Left renal pelvis (tissue), 4 donors: ENCODE measurements around the gene STX2. TPM values are rescaled to one million over a fixed set of nuclear protein-coding genes. Genes with fewer than 3 reads are reported as not detected.
A peak's percentile ranks its signal among the peaks of the same experiment; 100 is the strongest.
"Not testable (repeated sequence)": the region's sequence is repeated elsewhere in the genome, so short reads cannot be mapped to it uniquely, and the experiment has no call there.

Experiments
- DNase-seq, 4 donors: peaks; one replicate each; pipeline ENCODE4 v3.0.0-alpha.2; 2013; ENCODE audit warnings: low read depth in 4 of 4, low spot score in 3 of 4
- polyA plus RNA-seq, 4 donors: library from polyadenylated mRNA; unstranded; fragments of 120-200 nt; gene quantifications; one replicate each; pipeline ENCODE4 v1.2.1, GENCODE V29; 2013; ENCODE audit not compliant: insufficient read length in 4 of 4

Gene STX2
- polyA plus RNA-seq = 10 to 100 TPM; 24.7 to 32.0 (median 26.9) TPM

DNA sequence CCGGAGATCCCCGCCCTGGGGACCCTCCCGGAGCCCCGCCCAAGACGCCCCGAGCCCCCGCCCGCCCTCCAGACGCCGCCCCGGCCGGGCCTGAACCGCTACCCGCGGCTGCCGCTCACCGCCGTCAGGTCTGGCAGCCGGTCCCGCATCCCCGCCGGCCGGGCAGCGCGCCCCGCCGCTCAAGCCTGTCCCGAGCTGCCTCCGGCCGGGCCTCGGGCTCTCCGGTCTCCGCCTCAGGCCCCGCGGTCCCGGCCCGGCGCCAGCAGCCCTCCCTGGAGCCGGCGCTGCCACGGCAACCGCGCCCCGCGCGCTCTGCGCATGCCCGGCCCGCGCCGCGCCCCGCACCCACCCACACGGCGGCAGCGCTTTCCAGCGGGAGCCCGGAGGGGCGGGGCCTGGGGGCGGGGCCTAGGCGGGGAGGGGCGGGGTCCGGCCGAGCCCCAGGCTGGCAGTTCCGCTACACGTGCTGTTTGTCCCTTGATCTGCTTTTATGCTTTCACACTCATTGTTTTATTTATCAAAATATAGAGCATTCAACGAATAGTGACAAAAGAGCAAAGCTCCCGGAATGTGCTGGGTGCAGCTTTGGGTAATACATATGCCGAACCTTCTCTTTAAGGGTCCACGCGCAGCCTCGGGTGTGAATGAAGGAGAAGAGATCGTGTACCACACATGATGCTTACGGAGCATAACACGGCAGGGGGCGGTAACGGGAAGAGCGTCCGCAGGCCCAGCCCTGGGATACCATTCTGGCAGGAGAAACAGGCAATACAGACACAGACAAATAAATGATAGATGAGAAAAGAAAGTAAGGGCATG is at the start of gene STX2:
Gene STX2 (minus strand): TSS at position 300 of the 819 bp plus-strand sequence. CDS start 151 bp downstream, at position 149.
- peak in 3 of 4 donors; percentile 59 to 70 (median 66) for DNase-seq

DNA sequence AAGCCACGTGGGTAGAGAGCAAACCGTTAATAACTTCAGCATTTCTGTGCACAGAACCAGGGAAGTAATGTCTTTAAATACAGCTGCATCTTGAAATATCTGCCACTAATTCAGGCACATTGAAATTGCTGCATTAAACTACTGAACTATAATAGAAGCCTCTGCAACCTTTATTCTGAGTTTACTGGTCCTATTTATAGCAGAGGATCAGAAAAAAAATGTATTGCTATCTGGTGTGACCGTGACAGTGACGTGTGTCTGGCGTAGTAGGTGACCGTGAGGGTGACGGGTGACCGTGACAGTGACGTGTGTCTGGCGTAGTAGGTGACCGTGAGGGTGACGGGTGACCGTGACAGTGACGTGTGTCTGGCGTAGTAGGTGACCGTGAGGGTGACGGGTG is 48.1 kb upstream of the STX2 start:
- DNase-seq = not testable (repeated sequence)

DNA sequence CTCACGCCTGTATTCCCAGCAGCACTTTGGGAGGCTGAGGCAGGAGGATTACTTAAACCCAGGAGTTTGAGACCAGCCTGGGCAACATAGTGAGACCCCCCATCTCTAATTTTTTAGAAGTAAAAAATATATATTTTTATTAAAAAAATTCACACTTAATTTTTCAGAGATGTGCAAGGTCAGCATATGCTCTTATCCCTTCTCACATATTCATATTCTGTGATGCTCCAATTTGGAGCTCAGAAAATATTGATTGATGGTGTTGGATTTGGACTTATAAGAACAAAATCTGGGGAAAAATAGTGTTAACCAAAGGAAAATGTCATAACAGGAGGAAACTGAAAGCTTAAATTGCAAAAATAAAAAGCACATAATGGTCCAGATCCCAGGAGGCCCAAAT is 42.5 kb upstream of the STX2 start:
- DNase-seq = no peak

DNA sequence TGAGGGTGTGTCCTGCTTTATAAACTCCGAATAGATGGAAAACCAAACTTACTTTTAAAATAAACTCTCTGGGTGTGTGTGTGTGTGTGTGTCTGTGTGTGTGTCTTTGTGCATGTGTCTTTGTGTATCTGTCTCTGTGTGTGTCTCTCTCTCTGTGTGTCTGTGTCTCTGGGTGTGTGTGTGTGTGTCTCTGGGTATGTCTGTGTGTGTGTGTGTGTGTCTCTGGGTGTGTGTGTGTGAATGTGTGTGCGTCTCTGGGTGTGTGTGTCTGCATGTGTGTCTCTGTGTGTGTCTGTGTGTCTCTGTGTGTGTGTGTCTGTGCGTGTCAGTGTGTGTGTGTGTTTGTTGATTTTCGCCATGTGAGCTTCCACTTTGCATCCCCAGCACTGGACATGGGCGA is 42.0 kb upstream of the STX2 start:
- no peak for DNase-seq

DNA sequence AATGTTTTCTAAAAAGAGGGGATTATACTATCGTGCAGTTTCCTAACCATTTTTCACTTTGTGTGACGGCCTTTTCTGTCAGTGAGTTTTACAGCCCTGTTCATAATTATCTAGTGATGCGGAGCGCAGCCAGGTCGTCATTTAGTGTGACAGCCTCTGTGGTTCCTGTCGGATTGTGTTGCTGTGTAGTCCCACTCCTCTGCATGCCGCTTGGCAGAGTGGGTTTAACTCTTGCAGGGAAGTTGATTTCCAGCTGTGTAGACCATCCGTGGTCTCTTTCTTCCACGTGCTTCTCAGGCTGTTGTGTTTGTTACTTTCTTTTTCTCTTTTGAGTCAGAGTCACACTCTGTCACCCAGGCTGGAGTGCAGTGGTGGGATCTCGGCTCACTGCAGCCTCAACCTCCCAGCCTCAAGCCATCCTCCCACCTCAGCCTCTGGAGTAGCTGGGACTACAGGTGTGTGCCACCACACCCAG is 41.4 kb upstream of the STX2 start:
- DNase-seq = no peak

DNA sequence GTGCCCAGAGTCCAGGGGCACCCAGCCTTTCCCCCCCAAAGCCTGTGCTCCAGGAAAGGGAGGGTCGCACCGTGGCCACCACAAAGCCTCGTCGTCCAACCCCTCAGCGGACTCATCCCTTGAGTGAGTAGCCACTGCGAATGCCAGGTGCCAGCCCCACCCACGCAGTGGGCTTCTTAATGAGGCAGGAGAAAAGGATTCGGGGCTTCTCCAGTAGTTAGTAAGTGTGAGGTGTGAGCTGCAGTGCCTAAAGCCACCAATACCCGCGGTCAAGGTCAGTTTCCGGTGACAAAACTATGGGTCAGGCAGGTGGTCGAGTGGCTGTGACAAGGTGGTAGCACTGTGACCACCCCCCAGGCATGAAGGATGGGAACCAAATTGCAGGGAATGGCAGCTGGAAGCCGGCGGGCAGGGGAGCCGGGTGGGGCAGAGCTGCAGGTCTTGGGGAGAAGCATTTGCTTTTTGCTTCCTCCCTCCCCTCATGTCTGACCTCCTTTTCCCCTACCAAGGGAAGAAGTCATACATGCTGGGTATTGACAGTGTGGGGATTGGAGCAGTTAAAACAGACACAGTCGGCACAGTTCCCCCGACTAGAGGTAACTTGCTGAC is 40.8 kb upstream of the STX2 start:
- DNase-seq = no peak

DNA sequence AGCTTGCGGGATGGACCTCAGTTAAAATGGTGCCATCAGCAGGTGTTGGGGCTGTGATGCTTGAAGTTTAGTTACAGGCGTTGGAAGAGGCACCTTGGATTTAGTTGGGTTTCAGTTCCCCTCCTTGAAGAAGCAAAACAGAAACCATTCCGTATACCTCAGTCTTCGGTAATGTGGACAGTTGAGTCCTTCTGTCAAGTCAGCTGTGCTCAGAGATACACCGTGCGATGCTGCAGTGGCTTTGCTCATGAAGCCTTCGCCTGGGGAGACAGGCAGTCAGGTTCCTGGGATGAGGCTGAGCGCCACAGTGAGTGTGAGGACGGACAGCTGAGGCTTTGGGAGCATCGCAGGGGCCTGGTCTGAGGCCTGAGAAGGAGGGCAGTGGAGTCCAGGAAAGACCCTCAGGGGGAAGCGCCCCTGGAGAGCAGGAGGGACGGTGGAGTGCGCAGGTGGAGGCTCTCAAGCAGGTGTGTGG is 40.2 kb upstream of the STX2 start:
- DNase-seq = no peak

DNA sequence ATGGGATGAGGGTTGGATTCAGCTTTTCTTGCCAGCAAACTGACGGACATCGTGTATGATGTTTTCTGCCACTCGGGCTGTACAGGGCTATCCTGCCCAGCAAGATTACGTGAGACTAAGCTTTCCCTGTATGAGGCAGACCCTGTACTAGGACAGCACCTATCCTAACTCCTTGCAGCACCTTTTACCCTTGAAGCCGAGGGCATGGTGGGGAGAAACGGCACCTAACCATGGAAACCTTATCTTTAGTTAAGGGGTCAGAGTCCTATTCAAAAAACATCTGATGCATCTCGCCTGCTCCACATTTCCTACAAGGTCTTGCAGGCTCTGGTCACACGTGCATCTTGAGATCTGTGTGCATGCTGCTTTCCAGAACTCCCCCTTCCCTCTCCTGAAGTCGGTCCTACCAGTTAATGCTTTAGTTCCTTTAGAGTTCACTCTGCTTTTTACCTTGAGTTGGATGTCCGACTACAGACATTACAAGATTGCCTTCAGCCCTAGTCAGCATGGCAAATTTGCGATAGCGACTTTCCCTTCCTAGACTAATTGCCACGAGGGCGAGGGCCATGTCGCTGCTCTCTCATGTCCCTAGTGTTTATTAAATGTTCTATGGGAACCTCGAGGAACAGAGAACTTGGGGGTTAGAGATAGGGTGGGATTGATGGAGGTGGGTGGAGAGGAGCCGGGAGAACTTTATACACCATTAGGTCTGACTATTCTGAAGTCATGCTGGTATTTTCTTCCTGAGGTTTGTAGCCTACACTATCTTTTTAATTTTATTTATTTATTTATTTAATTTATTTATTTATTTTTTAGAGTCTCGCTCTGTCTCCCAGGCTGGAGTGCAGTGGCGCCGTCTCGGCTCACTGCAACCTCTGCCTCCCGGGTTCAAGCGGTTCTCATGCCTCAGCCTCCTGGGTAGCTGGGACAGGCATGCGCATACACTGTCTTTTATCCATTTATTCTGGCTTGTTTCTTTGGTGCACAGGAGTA is 39.4 kb upstream of the STX2 start:
- no peak for DNase-seq

DNA sequence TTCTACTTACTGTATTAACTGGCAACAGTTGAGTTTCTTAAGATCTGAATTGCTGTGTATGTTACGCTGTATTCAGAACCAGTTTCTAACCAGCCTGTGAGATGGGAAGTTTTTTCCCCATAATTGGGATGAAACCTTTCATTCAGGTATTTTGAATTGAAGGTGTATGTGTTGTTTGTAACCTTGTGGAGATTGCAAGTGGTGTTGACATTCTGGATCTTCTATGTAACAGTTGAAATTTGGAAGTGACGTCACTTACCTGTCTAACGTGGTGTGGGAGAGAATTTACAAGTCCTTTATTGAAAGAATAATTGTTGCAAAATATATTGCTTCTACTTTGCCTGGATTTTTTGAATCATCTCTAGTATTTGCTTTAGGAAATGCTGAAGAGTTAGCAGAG is 38.3 kb upstream of the STX2 start:
- no peak for DNase-seq

DNA sequence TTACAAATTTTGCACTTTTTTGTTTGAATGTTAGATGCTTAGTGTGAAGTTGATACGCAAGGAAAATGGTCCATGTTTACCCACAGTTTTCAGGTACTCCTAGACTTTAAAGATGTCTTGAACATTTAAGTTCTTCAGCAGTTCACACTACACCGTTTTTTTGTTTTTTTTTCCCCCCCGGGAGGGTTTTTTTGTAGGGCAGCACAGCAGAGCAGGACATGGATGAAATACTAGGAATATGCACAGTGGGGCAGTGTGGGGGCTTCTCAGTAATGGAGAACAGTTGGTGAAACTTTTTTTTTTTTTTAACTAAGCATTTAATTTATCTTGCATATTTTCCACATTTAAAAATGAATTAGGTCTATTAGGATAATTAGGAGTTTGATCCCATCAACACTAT is 37.7 kb upstream of the STX2 start:
- no peak for DNase-seq

DNA sequence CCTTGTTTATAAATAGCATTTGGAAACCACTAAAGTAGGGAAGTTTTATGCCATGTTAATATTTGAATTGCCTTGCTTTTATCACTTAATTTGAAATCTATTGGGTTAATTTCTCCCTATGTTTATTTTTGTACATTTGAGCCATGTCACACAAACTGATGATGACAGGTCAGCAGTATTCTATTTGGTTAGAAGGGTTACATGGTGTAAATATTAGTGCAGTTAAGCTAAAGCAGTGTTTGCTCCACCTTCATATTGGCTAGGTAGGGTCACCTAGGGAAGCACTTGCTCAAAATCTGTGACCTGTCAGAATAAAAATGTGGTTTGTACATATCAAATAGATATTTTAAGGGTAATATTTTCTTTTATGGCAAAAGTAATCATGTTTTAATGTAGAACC is 37.2 kb upstream of the STX2 start:
- DNase-seq = no peak

DNA sequence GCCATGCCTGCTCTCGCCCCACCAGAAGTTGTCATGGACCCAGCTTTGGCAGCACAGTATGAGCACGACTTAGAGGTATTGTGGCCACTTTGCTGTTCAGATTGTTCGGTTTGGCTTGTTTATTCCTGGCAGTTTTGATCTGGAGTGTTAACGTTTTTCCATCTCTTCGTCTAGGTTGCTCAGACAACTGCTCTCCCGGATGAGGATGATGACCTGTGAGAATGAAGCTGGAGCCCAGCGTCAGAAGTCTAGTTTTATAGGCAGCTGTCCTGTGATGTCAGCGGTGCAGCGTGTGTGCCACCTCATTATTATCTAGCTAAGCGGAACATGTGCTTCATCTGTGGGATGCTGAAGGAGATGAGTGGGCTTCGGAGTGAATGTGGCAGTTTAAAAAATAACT is 36.7 kb upstream of the STX2 start:
- DNase-seq = not testable (repeated sequence)

DNA sequence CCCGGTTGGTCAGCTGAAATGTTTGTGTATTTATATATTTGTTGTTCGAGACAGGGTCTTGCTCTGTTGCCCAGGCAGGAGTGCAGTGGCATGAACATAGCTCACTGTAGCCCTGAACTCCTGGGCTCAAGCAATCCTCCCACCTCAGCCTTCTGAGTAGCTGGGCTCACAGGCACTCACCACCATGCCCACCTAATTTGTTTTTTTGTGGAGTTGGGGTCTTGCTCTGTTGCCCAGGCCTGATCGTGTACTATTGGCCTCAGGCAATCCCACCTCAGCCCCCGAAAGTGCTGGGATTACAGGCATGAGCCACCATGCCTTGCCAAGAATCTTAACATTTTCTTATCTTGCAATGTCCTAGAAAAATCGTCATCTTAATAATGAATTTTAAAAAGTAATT is 36.1 kb upstream of the STX2 start:
- no peak for DNase-seq

DNA sequence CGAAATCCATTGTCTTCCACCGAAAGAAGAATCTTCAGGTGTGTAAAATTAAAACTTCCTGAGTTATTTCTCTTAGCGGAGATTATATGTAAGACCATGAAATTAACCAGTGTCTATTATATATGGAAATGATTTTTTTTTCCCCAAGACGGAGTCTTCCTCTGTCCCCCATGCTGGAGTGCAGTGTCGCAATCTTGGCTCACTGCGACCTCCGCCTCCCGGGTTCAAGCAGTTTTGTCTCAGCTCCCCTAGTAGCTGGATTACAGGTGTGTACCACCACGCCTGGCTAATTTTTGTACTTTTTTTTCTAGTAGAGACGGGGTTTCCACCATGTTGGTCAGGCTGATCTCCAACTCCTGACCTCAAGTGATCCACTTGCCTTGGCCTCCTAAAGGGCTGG is 35.6 kb upstream of the STX2 start:
- DNase-seq = no peak

DNA sequence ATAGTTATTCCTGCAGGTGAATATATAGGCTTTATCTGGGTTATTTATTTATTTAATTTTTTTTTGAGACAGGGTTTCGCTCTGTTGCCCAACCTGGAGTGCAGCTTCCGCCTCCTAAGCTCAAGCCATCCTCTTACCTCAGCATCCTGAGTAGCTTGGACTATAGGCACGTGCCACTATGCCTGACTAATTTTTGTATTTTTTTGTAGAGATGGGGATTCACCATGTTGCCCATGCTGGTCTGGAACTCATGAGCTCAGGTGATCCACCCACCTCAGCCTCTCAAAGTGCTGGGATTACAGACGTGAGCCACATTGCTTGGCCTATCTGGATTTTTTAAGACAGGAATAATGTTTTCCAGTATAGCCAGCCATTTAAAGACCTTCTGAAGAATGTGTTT is 34.8 kb upstream of the STX2 start:
- no peak for DNase-seq

DNA sequence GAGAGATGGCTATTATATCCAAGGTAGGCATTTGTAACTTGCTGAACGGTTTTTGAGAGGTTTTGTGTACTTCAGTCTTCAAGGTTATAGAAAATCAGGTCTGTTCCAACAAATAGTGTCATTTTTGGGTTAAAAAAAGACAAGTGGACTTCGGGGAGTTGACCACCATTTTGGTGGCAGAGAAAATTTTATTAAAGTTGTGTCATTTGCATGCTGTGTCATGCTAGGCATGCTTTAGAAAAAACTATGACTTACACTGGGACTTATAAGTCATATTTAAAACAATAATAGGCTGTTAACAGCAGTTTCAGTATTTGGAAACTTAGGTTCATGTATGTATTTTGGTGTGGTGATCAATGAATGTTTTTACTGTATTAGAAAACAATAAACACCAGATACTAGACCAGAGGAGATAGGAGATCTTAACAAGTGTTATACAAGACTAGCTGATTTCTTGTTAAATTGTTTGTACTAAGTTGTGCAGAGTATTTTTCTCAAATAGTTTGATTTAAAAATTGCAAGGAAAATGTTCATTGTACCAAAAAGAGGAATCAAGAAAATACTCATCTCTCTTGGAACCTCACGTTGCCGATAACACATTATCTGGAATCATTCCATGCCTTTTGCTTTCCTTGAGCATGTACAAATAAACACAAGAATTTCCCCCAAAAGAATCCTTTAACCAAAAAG is 34.2 kb upstream of the STX2 start:
- no peak for DNase-seq

DNA sequence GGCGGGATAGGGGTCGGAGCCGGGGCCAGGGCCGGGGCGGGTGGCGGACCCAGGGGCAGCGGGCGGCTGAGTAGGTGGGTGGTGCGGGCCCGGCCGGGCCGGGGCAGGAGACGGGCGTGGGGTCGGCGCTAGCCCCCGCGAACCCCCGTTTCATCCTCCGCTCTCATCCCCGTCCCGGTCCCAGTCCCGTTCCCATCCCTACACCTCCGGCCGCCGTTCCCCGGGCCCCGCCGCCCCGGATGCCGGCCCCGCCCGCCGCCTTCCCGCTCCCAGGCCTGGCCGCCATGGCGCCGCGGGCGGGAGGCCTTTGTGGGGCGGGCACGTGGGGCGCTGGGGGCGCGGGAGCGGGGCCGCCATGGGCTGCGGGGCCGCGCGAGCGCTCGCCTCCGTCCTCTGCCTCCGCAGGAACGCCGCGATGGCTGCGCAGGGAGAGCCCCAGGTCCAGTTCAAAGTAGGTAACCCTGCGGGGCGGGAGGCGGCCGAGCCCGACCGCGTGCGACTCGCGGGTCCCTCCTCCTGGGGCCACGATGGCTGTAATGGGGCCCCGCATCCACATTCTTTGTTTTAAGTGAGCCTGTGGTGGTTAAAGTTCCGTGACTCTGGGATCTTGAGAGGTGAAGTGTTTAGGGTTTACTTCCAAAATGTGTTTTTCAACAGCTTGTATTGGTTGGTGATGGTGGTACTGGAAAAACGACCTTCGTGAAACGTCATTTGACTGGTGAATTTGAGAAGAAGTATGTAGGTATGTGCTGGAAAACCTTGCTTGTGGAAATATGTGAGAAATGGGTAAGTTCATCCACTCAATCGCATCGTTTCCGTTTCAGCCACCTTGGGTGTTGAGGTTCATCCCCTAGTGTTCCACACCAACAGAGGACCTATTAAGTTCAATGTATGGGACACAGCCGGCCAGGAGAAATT is 33.4 kb upstream of the STX2 start:
- no peak for DNase-seq

DNA sequence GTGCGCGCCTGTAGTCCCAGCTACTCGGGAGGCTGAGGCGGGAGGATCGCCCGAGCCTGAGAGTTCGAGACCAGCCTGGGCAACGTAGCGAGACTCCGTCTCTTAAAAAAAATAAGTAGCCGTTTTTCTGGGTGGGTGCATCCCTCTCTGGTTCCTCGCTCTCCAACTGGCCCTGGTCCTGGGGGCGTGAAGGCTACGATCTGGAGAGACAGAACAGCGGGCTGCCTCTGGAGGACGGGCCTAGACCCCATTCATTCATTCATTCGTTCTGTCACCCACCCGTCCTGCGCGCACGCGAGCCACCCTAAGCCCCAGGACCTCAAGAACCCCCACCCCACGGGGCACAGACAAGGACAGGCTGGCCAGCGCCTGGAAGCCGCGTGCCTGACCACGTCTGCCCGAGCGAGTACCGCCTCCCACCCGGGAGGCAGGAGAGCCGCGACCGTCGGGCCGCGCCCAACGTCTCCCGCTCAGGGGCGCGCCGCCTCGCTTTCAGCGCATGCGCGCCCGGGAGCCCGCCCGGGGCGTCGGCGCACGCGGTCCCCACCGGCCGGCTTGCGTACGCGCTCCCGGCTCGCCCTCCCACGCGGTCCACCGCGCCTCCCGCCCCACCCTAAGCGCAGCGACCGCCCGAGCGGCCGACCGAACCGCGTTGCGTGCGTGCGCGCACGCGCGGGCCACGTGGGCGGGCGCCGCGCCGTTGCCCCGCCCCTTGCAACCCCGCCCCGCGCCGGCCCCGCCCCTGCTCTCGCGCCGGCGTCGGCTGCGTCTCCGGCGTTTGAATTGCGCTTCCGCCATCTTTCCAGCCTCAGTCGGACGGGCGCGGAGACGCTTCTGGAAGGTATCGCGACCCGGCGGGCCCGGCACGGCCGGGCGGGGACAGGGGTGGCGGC is 32.5 kb upstream of the STX2 start, which contains the start of gene RAN:
Gene RAN (plus strand): TSS at position 781 of the 893 bp plus-strand sequence. CDS start 528 bp downstream, outside the sequence.
- DNase-seq = peak; percentile 73 to 85 (median 84)
